ENCODE measurements around the gene NDUFB8. TPM values are rescaled to one million over a fixed set of nuclear protein-coding genes. Genes with fewer than 3 reads are reported as not detected.
A peak's percentile ranks its signal among the peaks of the same experiment; 100 is the strongest.

The NDUFB8 gene
- total and polyA plus RNA-seq, 2 donors (not counting 1 experiment from before 2014, with no cell fraction given), result 131 to 174 TPM

DNA sequence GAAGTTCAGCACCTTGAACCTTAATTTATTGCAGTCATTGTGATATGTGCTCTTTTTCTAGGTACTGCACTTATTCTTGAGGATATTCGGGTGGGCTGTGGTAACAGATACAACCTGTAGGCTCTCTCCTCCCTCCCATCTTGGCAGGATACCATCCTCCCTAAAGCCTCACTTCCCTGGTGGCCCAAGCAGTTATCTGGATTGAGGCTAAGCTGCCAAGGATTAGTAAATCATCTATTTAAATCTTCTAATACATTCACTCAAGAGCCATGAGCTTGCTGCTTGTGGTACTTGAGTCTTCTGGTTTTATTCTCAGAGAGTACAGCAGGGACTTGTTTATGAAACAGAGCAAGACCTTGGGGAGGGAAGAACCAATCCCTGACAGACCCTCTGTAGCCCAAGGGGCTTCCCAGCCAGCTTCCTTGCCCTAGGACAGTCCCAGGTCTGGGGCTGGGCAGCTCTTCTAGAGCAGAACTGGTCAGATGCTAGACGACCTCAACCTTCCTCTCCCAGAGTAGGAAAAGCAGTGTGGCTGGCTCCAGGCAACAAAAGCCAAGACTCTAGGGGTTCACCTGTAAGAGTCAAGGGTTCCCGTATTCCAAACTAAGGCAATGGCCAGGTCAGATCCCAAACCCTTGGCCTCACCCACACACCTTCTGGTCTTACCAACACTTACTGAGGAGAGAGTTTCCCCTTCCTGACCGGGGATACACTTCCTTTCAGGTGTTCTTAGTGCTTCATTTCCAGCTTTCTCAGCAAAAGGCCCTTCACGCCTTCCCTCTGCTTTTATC lies 45.6 kb downstream of the NDUFB8 start:
- Mint-ChIP-seq H3K27ac (no peak overlapping the region), H3K9me3 (ENCODE audit: insufficient read depth) (no peaks in the 10 kb centered on the region), H3K27me3 (peaks cover 24% of the 10 kb centered on the region), H3K4me3 (peak overlapping the region; percentile 85), H3K4me1 (peaks cover 14% of the 10 kb centered on the region)
- H3K4me2 ChIP-seq (replicated peaks; ENCODE audit: low read depth, low read length, poor library complexity, severe bottlenecking), result no peak overlapping the region
- no peak for DNase-seq
- H3K27ac ChIP-seq (ENCODE audit: low read length in 2 of 2), result no peak overlapping the region
- WGBS (ENCODE audit: insufficient coverage), result 95% methylated on average over 4 of the region's 5 CpGs
- H3K4me3 ChIP-seq (ENCODE audit: control extremely low read depth in 1 of 5, extremely low read depth in 1 of 5, insufficient read depth in 1 of 5, low read depth in 2 of 5, low read length in 4 of 5), result no peak overlapping the region
- no peaks in the 10 kb centered on the region for H4K20me1 ChIP-seq (ENCODE audit: control insufficient read depth, insufficient read depth, low read length, poor library complexity, severe bottlenecking)
- peaks cover 0 to 17% of the 10 kb centered on the region in 2 experiments for H3K36me3 ChIP-seq (replicated peaks in 1 of 2; ENCODE audit: control extremely low read depth in 1 of 2, control insufficient read depth in 1 of 2, extremely low read depth in 1 of 2, insufficient read depth in 2 of 2, low read length in 1 of 2)
- POLR2A ChIA-PET, result no interaction called here
- TF ChIP-seq EZH2 (IDR thresholded peaks at IDR 0.05; ENCODE audit: borderline replicate concordance, insufficient read depth, low read depth, low read length, poor library complexity, severe bottlenecking) (no peak), CTCF (IDR thresholded peaks at IDR 0.05) (no peak)
- CTCF ChIA-PET, result interaction anchor here (1.0 to 2.1 kb wide), 6 partner anchors 10 to 42 kb away, joined by 3 to 16 read pairs (median 4); no protein-coding TSS in a partner anchor
- H3K4me1 ChIP-seq (ENCODE audit: control insufficient read depth in 2 of 2, insufficient read depth in 2 of 2, low read length in 2 of 2), result peaks cover 7 to 20% of the 10 kb centered on the region in 2 donors
- H2AFZ ChIP-seq (ENCODE audit: insufficient read depth, low read depth, low read length, poor library complexity, severe bottlenecking), result no peak overlapping the region
- H3K79me2 ChIP-seq (ENCODE audit: control insufficient read depth, insufficient read depth, low read length), result no peaks in the 10 kb centered on the region
- no peak for ATAC-seq (ENCODE audit: low read depth)
- no peak overlapping the region for H3K9ac ChIP-seq (ENCODE audit: low read length)
- no peaks in the 10 kb centered on the region for H3K9me3 ChIP-seq (ENCODE audit: control extremely low read depth in 1 of 3, control insufficient read depth in 2 of 3, insufficient read depth in 1 of 3, low read length in 2 of 3)
- H3K27me3 ChIP-seq (replicated peaks in 1 of 4; ENCODE audit: control extremely low read depth in 1 of 4, control insufficient read depth in 3 of 4, insufficient read depth in 4 of 4, low read length in 3 of 4), result peaks cover 0 to 30% (median 19%) of the 10 kb centered on the region in 4 experiments
- intact Hi-C loops (cut with micrococcal nuclease), result loop anchor here (5.0 kb wide), 3 partner anchors 33 to 112 kb away; partner anchors contain the start of genes HIF1AN and SEC31B

DNA sequence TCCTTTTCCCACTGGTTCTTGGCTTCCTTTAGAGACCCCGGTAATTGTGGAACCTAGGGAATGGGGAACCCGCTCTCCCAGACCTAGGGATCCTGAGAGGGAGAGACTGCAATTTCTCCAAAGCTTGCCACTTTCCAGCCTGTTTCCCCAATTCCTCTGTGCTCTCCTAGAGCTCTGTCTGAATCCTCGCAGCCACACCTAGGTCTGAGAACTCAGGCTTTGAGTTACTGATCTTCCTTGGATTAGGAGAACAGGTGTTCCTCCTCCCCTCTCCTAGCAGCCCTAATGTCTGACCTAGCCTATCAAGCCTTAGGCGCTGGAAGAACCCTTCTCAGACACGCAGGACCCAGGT lies 46.9 kb downstream of the NDUFB8 start:
- DNase-seq (no peak), ATAC-seq (ENCODE audit: low read depth) (no peak)
- Histone ChIP-seq H3K27me3 (replicated peaks in 1 of 4; ENCODE audit: control extremely low read depth in 1 of 4, control insufficient read depth in 3 of 4, insufficient read depth in 4 of 4, low read length in 3 of 4) (peaks cover 0 to 32% (median 20%) of the 10 kb centered on the region in 4 experiments), H3K4me2 (replicated peaks; ENCODE audit: low read depth, low read length, poor library complexity, severe bottlenecking) (peak overlapping the region; percentile 95), H3K27ac (ENCODE audit: low read length in 2 of 2) (no peak overlapping the region), H3K36me3 (replicated peaks in 1 of 2; ENCODE audit: control extremely low read depth in 1 of 2, control insufficient read depth in 1 of 2, extremely low read depth in 1 of 2, insufficient read depth in 2 of 2, low read length in 1 of 2) (peaks cover 0 to 7% of the 10 kb centered on the region in 2 experiments), H2AFZ (ENCODE audit: insufficient read depth, low read depth, low read length, poor library complexity, severe bottlenecking) (no peak overlapping the region), H3K4me1 (ENCODE audit: control insufficient read depth in 2 of 2, insufficient read depth in 2 of 2, low read length in 2 of 2) (peaks cover 7 to 20% of the 10 kb centered on the region in 2 donors), H4K20me1 (ENCODE audit: control insufficient read depth, insufficient read depth, low read length, poor library complexity, severe bottlenecking) (no peaks in the 10 kb centered on the region), H3K9ac (ENCODE audit: low read length) (peak overlapping the region; percentile 68), H3K9me3 (ENCODE audit: control extremely low read depth in 1 of 3, control insufficient read depth in 2 of 3, insufficient read depth in 1 of 3, low read length in 2 of 3) (no peaks in the 10 kb centered on the region), H3K79me2 (ENCODE audit: control insufficient read depth, insufficient read depth, low read length) (no peaks in the 10 kb centered on the region), H3K4me3 (ENCODE audit: control extremely low read depth in 1 of 5, extremely low read depth in 1 of 5, insufficient read depth in 1 of 5, low read depth in 2 of 5, low read length in 4 of 5) (peak overlapping the region in 4 of 5 experiments; percentile 57 to 81 (median 62))
- 51% methylated on average over 5 of the region's 5 CpGs for WGBS (ENCODE audit: insufficient coverage)
- Mint-ChIP-seq H3K4me3 (peak overlapping the region; percentile 85), H3K27me3 (peaks cover 31% of the 10 kb centered on the region), H3K4me1 (peaks cover 14% of the 10 kb centered on the region), H3K9me3 (ENCODE audit: insufficient read depth) (no peaks in the 10 kb centered on the region), H3K27ac (no peak overlapping the region)
- CTCF ChIA-PET, result interaction anchor here (0.7 to 2.8 kb wide), 13 partner anchors 11 to 165 kb away, joined by 3 to 16 read pairs (median 4); no protein-coding TSS in a partner anchor
- POLR2A ChIA-PET, result no interaction called here
- peak; percentile 63 for TF ChIP-seq CTCF (IDR thresholded peaks at IDR 0.05)
- TF ChIP-seq EZH2 (IDR thresholded peaks at IDR 0.05; ENCODE audit: borderline replicate concordance, insufficient read depth, low read depth, low read length, poor library complexity, severe bottlenecking), result no peak
- intact Hi-C loops (cut with micrococcal nuclease), result loop anchor here (5.0 kb wide), 3 partner anchors 34 to 111 kb away; partner anchors contain the start of genes HIF1AN and SEC31B
